GM12872 (cell line): ENCODE data around the gene SEZ6L2.

Experiments used
- CTCF ChIP-seq: IDR thresholded peaks from 3 replicates; pipeline ENCODE4 v1.5.1; 2011; ENCODE audit warnings: low read depth, mild to moderate bottlenecking, low read length, moderate library complexity; ENCODE audit not compliant: insufficient read depth

SEZ6L2 gene

GRCh38 chr16:29899516-29900101 lies at the start of gene SEZ6L2:
SEZ6L2 (minus strand) TSS chr16:29899550; CDS start chr16:29899019, 531 bp downstream.
- no peak for TF ChIP-seq CTCF

- no peak for TF ChIP-seq CTCF
Observed at GRCh38 chr16:29947897-29948296, 48.5 kb upstream of the SEZ6L2 start.

GRCh38 chr16:29943846-29944799 lies 44.8 kb upstream of the SEZ6L2 start:
- no peak for TF ChIP-seq CTCF

- TF ChIP-seq CTCF = no peak
Observed at GRCh38 chr16:29940656-29941055, 41.3 kb upstream of the SEZ6L2 start.

- no peak for TF ChIP-seq CTCF
Observed at GRCh38 chr16:29927070-29927905, 27.9 kb upstream of the SEZ6L2 start.

GRCh38 chr16:29926711-29927052 lies 27.3 kb upstream of the SEZ6L2 start:
- TF ChIP-seq CTCF = no peak
